Activated CD4-positive, alpha-beta T cell treated with anti-CD3 and anti-CD28 coated beads for 36 hours (primary cell): ENCODE data around the gene TSR2. TPM values are rescaled to one million over a fixed set of nuclear protein-coding genes. Genes with fewer than 3 reads are reported as not detected.

Experiments
- ATAC-seq: fragments of 200-7000 bp; cut with Tn5 transposase; one replicate; pipeline ENCODE4 v1.10.0; 2021; ENCODE audit warnings: mild to moderate bottlenecking, moderate library complexity
- CTCF ChIA-PET: fragments of 350-600 bp; sonication (Branson Sonifier 250); formaldehyde crosslinking; loops from one replicate; lab custom pipeline; 2021; ENCODE audit warnings: antibody characterized with exemption; lab: Charles Lee
- POLR2A ChIA-PET: fragments of 350-600 bp; sonication (Branson Sonifier 250); formaldehyde crosslinking; loops from one replicate; lab custom pipeline; 2021; ENCODE audit warnings: antibody characterized with exemption, inconsistent platforms; lab: Charles Lee
- DNase-seq: peaks from one replicate; pipeline ENCODE4 v3.0.0-alpha.2; 2020
- H3K27ac Mint-ChIP-seq: one replicate; pipeline ENCODE4 v1.8.0; 2021; ENCODE audit warnings: mixed read lengths
- H3K27me3 Mint-ChIP-seq: one replicate; pipeline ENCODE4 v1.8.0; 2021; ENCODE audit warnings: mixed read lengths
- H3K36me3 Mint-ChIP-seq: one replicate; pipeline ENCODE4 v1.8.0; 2021; ENCODE audit warnings: low read depth, mixed read lengths
- H3K4me1 Mint-ChIP-seq: one replicate; pipeline ENCODE4 v1.8.0; 2021; ENCODE audit warnings: mixed read lengths
- H3K4me3 Mint-ChIP-seq: one replicate; pipeline ENCODE4 v1.8.0; 2021; ENCODE audit warnings: mild to moderate bottlenecking, moderate library complexity, mixed read lengths
- H3K9me3 Mint-ChIP-seq: one replicate; pipeline ENCODE4 v1.8.0; 2021; ENCODE audit warnings: low read depth, mixed read lengths
- intact Hi-C, 2 experiments: fragments of 100-400 bp; cut with DNase I in 1 of 2; cut with micrococcal nuclease in 1 of 2; formaldehyde crosslinking; loops; one replicate each; pipeline versions ENCODE4 v1.14.2 to v1.15.1; 2022 to 2024; cut with DNase I, micrococcal nuclease
- total RNA-seq, 2 experiments: library from RNA; stranded (reverse); gene quantifications; one replicate each; pipeline ENCODE4 v1.2.3, GENCODE V29; 2021

The TSR2 gene, protein sequence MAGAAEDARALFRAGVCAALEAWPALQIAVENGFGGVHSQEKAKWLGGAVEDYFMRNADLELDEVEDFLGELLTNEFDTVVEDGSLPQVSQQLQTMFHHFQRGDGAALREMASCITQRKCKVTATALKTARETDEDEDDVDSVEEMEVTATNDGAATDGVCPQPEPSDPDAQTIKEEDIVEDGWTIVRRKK
- 10 to 100 TPM; 31.0 to 34.1 TPM for total RNA-seq

DNA sequence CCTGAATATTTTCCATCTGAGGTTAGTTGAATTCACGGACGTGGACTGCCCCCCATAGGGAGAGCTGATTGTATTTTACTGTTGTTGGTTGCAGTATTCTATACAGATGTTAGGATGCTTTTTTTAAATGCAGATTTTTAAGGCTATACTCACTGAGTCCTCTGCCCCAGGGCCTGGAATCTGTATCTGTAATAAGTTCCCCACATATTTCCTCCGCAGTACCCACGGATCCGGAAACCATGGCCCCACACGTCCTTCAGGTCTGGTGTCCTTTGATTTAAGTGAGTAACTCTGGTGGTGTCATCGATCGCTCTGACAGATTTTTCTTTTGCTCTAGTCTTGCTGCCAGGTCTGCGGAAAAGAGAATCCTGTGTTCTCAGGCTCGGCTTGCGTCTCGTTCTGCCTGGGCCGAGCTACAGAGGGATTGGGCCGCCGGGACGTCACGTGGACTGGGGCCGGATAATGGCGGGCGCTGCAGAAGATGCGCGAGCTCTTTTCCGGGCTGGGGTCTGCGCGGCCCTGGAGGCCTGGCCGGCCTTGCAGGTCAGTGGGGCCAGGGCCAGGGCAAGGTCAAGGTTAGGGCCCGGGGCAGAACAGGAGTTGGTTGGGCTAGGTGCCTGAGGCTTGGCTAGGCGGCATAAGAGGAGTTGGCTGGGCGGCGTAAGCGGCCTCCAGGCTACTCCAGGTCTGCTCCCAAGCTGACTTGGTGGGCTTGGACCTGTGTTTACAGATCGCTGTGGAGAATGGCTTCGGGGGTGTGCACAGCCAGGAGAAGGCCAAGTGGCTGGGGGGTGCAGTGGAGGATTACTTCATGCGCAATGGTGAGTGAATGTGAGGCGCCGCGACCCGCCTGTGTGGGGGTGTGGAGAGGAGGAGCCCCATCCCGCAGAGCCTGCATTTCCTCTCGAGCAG is at the start of gene TSR2:
TSS of gene TSR2 (plus strand) at position 445 of the 912 bp plus-strand sequence. CDS start at position 463, 18 bp downstream.
- no peaks in the 10 kb centered on the region for H3K9me3 Mint-ChIP-seq
- DNase-seq: peak; percentile 88
- ChIA-PET CTCF (interaction anchor here (0.6 kb wide), 1 partner anchor 399 kb away, joined by 3 read pairs; no protein-coding TSS in a partner anchor), POLR2A (no interaction called here)
- peaks cover 18% of the 10 kb centered on the region for H3K4me1 Mint-ChIP-seq
- ATAC-seq: peak; percentile 96
- H3K36me3 Mint-ChIP-seq: peaks cover 19% of the 10 kb centered on the region
- intact Hi-C loops: loop anchor here (1.0 to 5.0 kb wide), 11 partner anchors 82 to 1277 kb away; partner anchors contain the start of genes APEX2 (in 1 of the 2), FAM120C (in 1 of the 2), RIBC1 (in 1 of the 2) and RRAGB (in 1 of the 2)
- peak within 1 kb of the TSS; percentile 83 for H3K27ac Mint-ChIP-seq
- H3K4me3 Mint-ChIP-seq: peak within 1 kb of the TSS; percentile 88
- no peaks in the 10 kb centered on the region for H3K27me3 Mint-ChIP-seq

DNA sequence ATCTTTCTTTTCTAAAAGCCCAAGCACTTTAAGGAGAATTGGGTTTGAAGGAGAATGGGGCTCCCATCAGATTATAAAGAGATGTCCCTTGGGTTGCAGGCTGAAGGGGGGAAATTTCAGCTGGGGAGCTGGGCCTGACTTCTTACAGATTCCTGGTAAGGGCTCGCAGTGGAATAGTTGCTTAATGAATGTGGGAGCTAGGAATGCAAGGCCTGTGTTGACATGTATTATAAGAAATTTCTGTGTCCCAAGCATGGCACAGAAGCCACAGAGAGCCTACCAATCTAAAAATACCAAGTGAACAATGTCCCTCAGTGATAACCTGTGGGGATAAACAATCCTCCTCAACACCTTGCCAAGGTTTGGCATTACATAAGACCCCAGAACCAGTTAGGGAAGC is 43.1 kb upstream of the TSR2 start:
- no peak overlapping the region for H3K27ac Mint-ChIP-seq
- POLR2A ChIA-PET: no interaction called here
- H3K27me3 Mint-ChIP-seq: no peaks in the 10 kb centered on the region
- DNase-seq (no peak), ATAC-seq (no peak)
- intact Hi-C loops: no loop called here
- CTCF ChIA-PET: interaction anchor here (0.6 kb wide), 1 partner anchor 10 kb away, joined by 4 read pairs; no protein-coding TSS in a partner anchor
- H3K4me3 Mint-ChIP-seq: no peak overlapping the region
- no peaks in the 10 kb centered on the region for H3K36me3 Mint-ChIP-seq
- no peaks in the 10 kb centered on the region for H3K4me1 Mint-ChIP-seq
- no peaks in the 10 kb centered on the region for H3K9me3 Mint-ChIP-seq

DNA sequence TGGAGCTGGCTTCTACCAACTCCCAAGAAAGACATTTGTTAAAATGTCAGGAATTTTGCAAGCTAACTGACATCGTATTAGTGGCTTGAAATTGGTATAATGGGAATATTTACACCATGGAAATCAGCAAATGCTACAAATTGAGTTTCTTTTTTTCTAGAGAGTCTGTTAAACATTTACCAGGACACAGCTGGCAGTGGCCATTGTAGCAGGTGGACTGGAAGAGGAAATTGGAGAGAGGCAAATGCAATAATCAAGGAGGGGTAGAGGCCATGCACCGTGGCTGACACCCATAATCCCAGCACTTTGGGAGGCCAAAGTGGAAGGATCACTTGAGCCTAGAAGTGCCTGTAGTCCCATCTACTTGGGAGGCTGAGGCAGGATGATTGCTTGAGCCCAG is 32.9 kb upstream of the TSR2 start:
- DNase-seq (no peak), ATAC-seq (no peak)
- intact Hi-C loops: no loop called here
- Mint-ChIP-seq H3K4me3 (no peak overlapping the region), H3K9me3 (no peaks in the 10 kb centered on the region), H3K4me1 (peaks cover 7% of the 10 kb centered on the region), H3K27me3 (peaks cover 7% of the 10 kb centered on the region), H3K36me3 (no peaks in the 10 kb centered on the region), H3K27ac (no peak overlapping the region)
- ChIA-PET POLR2A (no interaction called here), CTCF (interaction anchor here (0.6 to 0.8 kb wide), 2 partner anchors 10 to 23 kb away, joined by 3 to 4 read pairs; no protein-coding TSS in a partner anchor)

DNA sequence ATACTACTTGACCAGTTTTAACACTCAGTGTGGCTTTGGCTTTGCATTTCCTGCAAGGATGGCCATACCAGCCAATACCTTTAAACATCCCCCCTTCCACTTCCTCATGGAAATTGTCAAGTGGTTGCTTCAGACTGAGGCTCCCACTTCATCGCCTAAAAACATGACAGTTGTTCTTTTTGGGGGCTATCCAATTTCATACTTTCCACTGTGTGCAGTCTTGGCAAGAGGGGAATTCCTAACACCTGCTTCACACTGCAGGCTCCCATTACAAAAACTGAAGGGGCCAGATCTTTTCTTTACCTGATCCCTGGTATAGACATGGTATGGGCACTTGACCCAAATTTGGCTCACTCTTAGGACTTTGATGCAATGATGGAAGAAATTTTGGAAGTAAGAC is 28.5 kb upstream of the TSR2 start:
- intact Hi-C loops: no loop called here
- Mint-ChIP-seq H3K9me3 (no peaks in the 10 kb centered on the region), H3K27ac (no peak overlapping the region), H3K4me3 (no peak overlapping the region), H3K4me1 (peaks cover 11% of the 10 kb centered on the region), H3K36me3 (no peaks in the 10 kb centered on the region), H3K27me3 (peaks cover 6% of the 10 kb centered on the region)
- DNase-seq (no peak), ATAC-seq (no peak)
- CTCF ChIA-PET: no interaction called here
- POLR2A ChIA-PET: no interaction called here

DNA sequence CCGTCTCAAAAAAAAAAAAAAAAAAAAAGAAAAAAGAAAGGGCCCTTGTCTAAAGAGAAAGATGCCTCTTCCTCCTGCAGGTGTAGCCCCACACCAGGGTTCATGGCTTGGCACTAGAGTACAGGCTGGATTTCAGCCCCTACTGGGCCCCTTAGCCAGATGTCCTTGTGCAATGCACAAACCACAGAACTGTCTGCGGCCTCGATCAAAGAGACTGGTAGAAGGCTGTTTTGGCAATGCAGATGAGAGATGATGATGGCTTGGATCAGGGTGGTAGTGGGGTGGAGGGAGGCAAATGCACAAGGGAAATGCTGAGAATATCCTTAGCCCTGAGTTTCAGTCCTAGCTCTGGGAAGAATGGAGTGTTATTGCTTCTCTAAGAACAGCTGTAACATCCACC is 26.5 kb upstream of the TSR2 start:
- DNase-seq: no peak
- peaks cover 12% of the 10 kb centered on the region for H3K27me3 Mint-ChIP-seq
- CTCF ChIA-PET: no interaction called here
- H3K4me3 Mint-ChIP-seq: no peak overlapping the region
- H3K36me3 Mint-ChIP-seq: no peaks in the 10 kb centered on the region
- ATAC-seq: no peak
- no peaks in the 10 kb centered on the region for H3K9me3 Mint-ChIP-seq
- POLR2A ChIA-PET: no interaction called here
- intact Hi-C loops: no loop called here
- no peak overlapping the region for H3K27ac Mint-ChIP-seq
- peaks cover 9% of the 10 kb centered on the region for H3K4me1 Mint-ChIP-seq

DNA sequence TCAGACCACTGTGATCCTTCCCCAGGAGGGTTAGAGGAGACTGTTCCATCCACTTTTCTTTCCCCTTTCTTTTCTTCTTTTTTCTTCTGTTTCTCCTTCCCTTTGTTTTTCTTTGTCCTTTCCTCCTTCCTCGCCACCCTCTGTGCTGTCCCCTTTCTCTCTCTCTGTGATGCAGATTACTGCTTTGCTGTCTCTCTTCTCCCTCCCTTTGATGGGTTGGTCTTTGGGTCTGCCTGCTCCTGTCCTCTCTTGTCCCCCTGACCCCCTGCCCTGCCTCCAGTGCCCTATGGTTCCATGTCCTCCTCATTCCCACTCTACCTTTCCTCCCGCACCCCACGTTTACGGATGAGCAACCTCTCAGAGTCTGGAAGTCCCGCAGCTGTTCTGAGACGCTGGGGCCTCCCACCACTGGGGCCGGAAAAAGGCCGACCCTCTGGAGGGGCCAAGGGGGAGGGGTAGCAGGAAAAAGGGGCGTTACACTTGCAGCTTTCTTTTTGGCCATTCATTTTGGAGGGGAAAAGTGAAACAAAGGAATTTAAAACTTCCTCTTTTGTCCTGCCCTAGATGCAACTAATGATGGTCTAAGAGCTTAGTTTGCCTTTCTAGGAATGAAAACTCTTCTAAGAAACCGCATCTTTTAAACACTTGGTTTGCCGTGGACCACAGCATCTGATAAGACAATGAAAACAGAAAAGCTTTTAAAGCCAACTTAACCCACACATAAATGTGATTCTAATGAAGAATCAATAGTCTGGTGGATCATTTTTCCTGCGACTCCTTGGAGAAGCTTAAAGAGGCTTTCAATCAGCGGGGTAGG is 24.5 kb upstream of the TSR2 start:
- Mint-ChIP-seq H3K36me3 (no peaks in the 10 kb centered on the region), H3K4me3 (no peak overlapping the region), H3K4me1 (peaks cover 3% of the 10 kb centered on the region), H3K27ac (no peak overlapping the region), H3K9me3 (no peaks in the 10 kb centered on the region), H3K27me3 (peaks cover 12% of the 10 kb centered on the region)
- DNase-seq (no peak), ATAC-seq (no peak)
- intact Hi-C loops: no loop called here
- ChIA-PET POLR2A (no interaction called here), CTCF (interaction anchor here (0.6 kb wide), 1 partner anchor 338 kb away, joined by 3 read pairs; no protein-coding TSS in a partner anchor)

DNA sequence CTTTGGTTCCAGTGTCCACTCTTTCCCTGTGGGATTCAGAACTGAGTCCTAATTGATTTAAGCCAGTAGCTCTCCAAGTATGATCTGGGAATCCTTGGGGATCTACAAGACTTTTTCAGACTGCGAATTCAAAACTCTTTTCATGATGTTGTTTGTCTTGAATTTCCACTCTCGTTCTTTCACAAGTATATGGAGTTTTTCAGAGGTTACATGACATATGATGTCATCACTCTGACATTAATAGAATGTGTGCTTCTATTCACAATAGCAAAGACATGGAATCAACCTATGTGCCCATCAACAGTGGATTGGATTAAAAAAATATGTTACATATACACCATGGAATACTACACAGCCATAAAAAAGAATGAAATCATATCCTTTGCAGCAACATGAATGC is 23.2 kb upstream of the TSR2 start:
- H3K9me3 Mint-ChIP-seq: no peaks in the 10 kb centered on the region

DNA sequence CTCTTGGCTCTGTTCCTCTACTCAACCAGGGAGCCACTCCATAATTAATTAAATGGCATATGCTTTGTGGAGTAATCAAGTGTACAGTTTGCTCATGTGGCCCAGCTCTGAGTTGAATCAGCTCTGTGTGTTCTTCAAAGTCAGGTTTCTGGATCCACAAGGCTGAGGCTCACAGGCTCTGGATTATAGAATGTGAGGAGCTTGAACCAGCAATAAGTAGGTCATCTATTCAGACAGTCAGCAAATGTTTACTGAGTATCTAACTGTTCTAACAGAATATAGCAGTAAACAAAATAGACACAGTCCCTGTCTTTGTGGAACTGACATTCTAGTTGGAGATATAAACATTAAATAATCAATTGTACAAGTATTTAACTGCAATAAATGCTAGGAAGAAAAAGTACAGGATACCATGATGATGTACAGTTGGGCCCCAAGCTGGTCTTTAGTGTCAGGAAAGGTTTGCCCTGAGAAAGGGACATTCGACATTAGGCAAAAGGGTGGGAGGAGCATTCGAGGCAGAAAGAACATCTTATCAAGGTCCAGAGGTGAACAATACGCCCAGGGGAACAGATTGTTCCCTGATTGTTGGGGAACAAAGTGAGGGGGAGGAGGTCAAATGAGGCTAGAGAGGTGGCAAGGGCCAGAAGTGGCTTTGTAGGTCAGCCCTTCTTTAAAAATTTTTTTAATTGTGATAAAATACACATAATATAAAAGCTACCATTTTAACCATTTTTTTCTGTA is 20.5 kb upstream of the TSR2 start:
- CTCF ChIA-PET: no interaction called here

More for the DNA sequence above, 23.2 kb upstream of the TSR2 start:
- no peak for DNase-seq
- ChIA-PET POLR2A (no interaction called here), CTCF (no interaction called here)
- intact Hi-C loops: no loop called here
- H3K27me3 Mint-ChIP-seq: peaks cover 12% of the 10 kb centered on the region
- no peak overlapping the region for H3K4me3 Mint-ChIP-seq
- no peak for ATAC-seq
- peaks cover 3% of the 10 kb centered on the region for H3K4me1 Mint-ChIP-seq
- no peak overlapping the region for H3K27ac Mint-ChIP-seq
- no peaks in the 10 kb centered on the region for H3K36me3 Mint-ChIP-seq

DNA sequence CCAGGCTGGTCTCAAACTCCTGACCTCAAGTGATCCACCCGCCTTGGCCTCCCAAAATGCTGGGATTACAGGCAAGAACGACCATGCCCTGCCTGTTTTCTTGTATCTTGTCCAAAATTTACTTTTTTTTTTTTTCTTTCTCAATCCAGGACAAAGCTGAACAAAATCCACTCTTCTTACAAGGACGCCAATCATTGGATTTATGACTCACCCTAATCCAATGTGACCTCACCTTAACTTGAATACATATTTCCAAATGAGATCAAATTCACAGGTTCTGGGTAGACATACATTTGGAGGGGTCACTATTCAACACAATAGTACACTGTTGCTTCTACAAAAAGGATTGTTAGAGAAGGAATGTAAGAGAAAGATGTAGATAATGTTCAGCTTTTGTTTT is 18.0 kb upstream of the TSR2 start:
- Mint-ChIP-seq H3K27me3 (peaks cover 1% of the 10 kb centered on the region), H3K9me3 (no peaks in the 10 kb centered on the region), H3K4me1 (no peaks in the 10 kb centered on the region), H3K27ac (no peak overlapping the region), H3K4me3 (no peak overlapping the region), H3K36me3 (no peaks in the 10 kb centered on the region)
- intact Hi-C loops: loop anchor here in 1 of 2 experiments (5.0 kb wide), 2 partner anchors 365 to 635 kb away; no protein-coding TSS in a partner anchor
- DNase-seq (no peak), ATAC-seq (no peak)
- CTCF ChIA-PET: no interaction called here
- POLR2A ChIA-PET: no interaction called here

More for the DNA sequence above, 20.5 kb upstream of the TSR2 start:
- Mint-ChIP-seq H3K36me3 (no peaks in the 10 kb centered on the region), H3K9me3 (no peaks in the 10 kb centered on the region), H3K4me3 (no peak overlapping the region), H3K4me1 (peaks cover 3% of the 10 kb centered on the region), H3K27me3 (peaks cover 9% of the 10 kb centered on the region), H3K27ac (no peak overlapping the region)
- ATAC-seq (no peak), DNase-seq (no peak)
- POLR2A ChIA-PET: no interaction called here
- intact Hi-C loops: loop anchor here in 1 of 2 experiments (5.0 kb wide), 2 partner anchors 368 to 638 kb away; no protein-coding TSS in a partner anchor

DNA sequence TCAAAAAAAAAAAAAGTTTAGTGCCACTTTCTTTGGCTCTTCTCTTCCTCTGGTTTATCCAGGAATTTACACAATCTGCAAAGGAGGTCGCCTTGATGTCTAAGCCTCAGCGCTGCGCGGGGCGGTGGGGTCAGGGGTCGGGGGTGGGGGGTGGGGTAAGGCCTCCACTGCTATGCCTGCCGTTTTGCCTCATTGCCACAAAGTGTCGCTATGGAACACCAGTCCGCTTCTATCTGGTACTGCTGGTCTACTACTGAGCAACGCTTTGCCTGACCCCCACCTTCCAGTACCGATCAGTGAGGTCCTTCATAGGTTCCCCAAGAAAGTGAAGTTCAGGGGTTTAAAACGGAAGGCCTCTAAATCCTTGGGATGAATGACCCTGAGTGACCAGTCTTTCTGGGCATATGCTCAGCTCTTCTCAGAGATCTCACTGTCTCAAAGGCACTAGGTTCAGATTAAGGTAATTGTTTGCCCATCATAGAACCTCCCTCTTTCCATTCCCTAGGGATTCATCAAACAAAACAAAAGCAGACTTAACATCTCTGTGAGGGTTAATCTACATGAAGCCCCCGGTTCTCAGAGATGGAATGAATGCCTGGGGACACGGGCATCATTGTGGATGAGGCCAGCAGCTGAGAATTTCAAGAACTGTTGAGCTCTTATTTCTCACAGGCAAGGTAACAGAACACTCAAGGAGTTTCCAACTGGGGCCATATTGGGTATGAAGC is 16.9 kb upstream of the TSR2 start:
- POLR2A ChIA-PET: no interaction called here
- intact Hi-C loops: loop anchor here in 1 of 2 experiments (5.0 kb wide), 2 partner anchors 364 to 634 kb away; no protein-coding TSS in a partner anchor
- Mint-ChIP-seq H3K4me1 (no peaks in the 10 kb centered on the region), H3K9me3 (no peaks in the 10 kb centered on the region), H3K27me3 (no peaks in the 10 kb centered on the region), H3K4me3 (no peak overlapping the region), H3K36me3 (no peaks in the 10 kb centered on the region), H3K27ac (no peak overlapping the region)
- ATAC-seq: peak; percentile 58
- DNase-seq: peak; percentile 28
- CTCF ChIA-PET: no interaction called here
